ENCODE data around the gene ZFR2.
"Not testable (repeated sequence)": the region's sequence is repeated elsewhere in the genome, so short reads cannot be mapped to it uniquely, and the experiment has no call there.

ZFR2 gene

DNA sequence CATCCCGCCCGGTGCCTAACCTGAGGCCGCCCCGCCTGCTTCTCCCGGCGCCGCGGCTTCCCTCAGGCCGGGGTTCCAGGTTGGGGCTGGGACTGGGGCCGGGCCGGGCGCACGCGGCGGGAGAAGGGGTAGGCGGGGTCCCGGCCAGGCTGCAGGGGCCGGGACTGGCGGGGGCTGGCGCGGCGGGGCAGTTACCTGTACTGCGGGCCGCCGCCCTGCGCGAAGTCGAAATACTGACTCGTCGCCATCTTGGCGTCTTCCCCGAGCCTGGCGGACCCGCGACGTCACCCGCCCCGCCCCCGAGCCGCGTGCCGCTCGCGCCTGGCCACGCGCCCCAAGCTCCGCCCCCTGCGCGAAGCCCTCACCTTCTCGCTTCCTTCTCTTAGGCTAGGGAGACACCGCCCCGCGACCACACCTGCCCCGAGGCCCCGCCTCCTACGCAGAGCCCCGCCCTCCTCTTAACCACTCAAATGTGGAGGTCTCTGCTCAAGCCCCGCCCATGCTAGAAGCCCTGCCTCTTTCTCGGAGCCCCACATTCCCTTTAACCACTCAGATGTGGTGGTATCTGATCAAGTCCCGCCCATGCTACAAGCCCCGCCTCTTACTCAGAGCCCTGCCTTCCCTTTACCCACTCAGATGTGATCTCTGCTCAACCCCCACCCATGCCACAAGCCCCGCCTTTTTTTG is at the start of gene ZFR2:
ZFR2 (minus strand) TSS at position 269 of the 687 bp plus-strand sequence; CDS start at position 248, 21 bp downstream.
- DNase-seq: no peak

DNA sequence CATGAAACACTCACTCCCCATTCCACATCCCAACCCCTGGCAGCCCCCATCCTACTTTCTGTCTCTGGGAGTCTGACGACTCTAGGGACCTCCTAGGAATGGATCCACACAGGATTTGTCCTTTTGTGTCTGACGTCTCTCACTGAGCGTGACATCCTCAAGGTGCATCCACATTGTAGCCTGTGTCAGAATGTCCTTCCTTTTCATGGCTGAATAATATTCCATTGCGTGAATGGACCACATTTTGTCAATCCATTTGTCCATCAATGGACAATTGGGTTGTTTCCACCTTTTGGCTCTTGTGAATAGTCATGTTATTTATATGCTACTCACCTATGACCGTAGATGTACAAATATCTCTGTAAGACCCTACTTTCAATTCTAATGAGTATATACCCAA is 47.2 kb upstream of the ZFR2 start:
- DNase-seq: no peak

DNA sequence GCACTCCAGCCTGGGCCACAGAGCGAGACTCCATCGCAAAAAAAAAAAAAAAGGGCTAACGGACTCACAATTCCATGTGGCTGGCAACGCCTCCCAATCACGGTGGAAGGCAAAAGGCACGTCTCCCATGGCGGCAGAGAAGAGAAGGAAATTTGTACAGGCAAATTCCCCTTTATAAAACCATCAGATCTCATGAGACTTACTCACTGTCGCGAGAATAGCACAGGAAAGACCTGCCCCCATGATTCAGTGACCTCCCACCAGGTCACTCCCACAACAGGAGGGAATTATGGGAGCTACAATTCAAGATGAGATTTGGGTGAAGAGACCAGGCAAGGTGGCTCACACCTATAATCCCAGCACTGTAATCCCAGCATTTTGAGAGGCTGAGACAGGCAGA is 45.4 kb upstream of the ZFR2 start:
- no peak for DNase-seq

DNA sequence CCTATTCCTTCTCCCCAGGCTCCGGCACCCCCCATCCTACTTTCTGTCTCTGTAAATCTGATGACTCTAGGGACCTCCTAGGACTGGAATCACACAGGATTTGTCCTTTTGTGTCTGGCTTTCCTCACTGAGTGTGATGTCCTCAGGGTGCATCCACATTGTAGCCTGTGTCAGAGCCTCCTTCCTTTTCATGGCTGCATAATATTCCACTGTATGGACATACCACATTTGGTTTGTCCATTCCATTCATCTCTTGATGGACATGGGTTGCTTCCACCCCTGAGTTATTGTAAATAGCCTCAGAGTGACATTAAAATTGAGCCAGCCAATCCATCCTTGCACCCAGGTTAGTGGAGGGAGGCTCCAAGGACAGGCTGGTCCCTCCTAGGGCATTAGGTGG is 41.3 kb upstream of the ZFR2 start:
- no peak for DNase-seq

DNA sequence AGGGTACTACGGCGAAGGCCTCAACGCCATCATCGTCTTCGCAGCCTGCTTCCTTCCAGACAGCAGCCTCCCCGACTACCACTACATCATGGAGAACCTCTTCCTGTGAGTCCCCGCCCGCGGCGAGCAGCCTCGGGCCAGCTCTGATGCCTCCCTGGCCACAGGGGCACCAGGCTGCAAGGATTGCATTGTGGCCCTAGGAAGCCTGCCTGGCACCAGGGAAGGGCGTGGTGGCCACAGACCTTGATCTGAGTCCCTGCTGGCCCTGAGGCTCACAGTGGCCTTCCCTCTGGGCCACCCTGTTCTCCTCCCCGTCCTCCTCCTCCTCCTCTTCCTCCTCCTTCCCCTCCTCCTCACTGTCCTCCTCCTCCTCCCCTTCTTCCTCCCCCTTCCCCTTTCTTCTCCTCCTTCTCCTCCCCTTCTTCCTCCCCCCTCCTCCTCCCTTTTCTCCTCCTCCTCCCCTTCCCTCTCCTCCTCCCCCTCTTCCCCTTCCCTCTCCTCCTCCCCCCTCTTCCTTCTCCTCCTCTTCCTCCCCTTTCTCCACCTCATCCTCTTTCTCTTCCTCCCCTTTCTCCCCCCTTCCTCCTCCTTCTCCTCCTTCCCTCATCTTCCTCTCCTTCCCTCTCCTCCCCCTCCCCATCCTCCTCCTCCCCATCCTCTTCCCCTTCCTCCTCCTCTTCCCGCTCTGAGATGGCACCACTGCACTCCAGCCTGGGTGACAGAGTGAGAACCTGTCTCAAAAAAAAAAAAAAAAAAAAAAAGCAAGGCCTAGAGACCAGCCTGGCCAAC is 39.6 kb upstream of the ZFR2 start:
- DNase-seq: no peak

DNA sequence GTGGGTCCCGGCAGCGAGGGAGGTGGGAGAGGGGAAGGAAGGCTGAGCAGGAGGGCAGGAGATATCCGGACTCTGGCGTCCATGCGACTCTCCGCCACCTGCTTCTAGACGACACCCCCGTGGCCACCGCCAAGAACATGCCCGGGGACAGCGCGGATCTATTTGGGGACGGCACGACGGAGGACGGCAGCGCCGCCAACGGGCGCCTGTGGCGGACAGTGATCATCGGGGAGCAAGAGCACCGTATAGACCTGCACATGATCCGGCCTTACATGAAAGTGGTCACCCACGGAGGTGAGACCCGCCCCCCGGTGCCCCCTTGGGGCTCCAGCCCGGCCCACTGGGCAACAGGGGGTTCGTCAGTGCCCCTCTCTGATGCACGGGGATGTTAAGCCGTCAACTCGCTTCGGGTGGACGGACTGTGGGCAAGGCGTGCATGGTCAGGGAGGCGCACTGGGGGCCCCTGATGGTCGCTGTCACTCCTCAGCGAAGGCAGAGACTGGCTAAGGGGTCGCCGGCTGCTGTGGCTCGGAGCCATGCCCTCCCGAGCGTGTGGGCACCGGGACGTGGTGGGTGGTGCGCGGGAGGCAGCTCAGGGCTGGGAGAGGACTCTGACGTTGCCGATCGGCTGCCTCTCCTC is 38.9 kb upstream of the ZFR2 start:
- no peak for DNase-seq

DNA sequence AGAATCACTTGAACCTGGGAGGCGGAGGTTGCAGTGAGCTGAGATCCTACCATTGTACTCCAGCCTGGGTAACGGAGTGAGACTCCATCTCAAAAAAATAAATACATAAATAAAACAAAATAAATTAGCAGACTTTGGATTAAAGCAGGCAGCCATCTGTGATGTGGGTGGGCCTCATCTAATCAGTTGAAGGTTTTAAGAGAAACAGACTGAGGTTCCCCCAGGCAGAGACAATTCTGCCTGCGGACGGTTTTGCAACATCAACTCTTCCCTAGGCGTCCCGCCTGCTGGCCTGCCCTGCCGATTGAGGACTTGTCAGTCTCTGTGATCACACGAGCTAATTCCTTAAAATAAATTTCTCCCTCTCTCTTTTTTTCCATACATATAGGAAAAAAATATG is 35.4 kb upstream of the ZFR2 start:
- DNase-seq: no peak

DNA sequence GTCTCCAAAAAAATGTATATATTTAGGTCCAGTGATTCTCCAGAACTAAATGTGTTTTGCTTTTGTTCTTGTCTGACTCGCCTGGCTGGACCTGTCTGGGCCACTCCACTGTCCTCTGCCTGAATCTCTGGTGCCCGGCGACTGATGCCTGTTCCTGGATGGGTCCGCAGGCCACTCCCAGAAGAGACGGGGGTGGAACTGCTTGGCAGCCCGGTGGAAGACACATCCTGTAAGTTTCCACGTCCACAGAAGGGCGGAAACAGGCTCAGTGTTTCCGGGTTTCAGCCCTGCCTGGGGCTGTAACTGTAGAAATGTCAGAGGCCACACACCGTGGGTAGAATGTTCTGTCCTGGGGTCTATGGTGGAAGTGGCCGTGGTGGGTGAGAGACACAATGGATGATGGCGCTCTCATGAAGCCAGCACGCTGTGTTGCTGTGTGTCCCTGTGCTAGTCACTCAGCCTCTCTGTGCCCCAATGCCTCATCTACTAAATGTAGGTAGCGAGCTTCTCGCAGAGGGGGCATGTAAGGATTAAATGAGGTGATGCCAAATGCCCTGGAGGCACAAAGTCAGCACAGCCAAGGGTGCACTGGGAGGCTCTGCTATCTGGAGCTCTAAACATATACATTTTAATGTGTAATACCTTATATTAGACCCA is 33.6 kb upstream of the ZFR2 start:
- no peak for DNase-seq

DNA sequence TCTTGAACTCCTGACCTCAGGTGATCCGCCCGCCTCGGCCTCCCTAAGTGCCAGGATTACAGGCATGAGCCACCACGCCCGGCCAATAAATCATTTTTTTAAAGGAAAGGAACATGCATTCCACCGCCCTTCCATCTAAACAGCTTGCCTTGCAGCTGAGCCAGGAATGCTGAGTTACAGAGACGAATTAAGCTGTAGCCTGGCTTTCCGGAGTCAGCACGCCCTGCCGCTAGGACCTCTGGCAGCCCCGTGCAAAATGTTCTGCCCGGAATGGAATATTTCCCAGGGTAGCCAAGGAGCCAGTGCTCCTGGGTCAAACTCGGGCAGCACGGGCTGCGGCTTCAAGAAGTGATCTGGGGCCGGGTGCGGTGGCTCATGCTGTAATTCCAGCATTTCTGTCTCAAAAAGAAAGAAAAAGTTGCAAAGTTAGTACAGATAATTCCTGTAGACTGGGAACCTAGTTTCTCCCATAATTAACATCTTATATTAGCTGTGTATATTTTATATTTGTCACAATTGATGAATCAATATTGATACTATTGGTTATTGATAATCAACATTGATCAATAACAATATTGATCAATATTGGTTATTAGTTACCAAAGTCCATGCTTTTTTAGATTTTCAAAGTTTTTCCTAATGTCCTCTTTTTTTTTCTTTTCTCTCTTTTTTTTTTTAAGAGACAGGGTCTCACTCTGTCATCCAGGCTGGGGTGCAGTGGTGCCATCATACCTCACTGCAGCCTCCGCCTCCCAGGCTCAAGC is 30.9 kb upstream of the ZFR2 start:
- no peak for DNase-seq

DNA sequence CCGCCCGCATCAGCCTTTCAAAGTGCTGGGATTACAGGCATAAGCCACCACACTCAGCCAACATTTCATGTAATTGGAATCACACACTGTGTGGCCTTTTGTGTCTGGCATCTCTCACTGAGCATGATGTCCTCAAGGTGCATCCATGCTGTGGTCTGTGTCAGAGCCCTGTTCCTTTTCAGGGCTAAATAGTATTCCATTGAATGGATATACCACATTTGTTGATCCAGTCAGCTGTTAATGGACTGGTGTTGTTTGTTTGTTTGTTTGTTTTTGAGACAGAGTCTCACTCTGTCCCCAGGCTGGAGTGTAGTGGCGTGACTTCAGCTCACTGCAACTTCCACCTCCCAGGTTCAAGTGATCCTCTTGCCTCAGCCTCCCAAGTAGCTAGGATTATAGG is 29.6 kb upstream of the ZFR2 start:
- no peak for DNase-seq

DNA sequence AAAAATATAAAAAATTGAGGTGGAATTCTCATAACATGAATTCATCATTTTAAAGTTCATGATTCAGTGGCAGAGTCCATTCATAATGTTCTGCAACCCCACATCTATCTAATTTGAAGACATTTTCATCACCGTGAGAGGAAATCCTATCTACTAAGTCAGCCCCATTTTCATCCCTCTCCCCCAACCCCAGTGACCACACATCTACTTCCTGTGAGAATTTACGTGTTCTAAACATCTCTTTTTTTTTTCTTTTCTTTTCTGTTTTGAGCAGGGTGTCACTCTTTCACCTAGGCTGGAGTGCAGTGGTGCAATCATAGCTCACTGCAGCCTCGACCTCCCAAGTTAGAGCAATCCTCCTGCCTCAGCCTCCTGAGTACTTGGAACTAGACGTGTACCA is 29.1 kb upstream of the ZFR2 start:
- no peak for DNase-seq

DNA sequence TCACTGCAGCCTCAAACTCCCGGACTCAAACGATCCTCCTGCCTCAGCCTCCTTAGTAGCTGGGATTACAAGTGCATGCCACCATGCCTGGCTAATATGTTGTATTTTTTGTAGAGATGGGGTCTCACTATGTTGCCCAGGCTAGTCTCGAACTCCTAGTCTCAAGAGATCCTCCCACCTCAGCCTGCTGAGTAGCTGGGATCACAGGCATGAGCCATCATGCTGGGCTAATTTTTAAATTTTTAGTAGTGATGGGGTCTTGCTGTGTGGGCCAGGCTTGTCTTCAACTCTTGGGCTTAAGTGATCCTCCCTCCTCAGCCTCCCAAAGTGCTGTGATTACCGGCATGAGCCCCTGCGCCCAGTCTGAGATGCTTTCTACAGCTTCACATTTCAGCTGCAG is 26.9 kb upstream of the ZFR2 start:
- no peak for DNase-seq

DNA sequence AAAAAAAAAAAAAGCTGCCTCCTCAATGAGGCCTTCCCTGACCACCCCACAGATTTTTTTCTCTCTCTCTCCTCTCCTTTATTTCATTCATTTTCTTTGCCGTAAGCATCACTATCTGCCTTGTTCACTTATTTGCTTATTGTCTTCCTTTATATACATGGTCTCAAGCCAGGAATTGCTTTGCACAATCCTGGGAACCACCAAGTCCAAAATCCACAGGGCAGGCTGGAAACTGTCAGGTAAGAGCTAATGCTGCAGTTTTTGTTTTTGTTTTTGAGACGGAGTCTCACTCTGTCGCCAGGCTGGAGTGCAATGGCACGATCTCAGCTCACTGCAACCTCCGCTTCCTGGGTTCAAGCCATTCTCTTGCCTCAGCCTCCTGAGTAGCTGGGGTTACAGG is 26.1 kb upstream of the ZFR2 start:
- DNase-seq: not testable (repeated sequence)

DNA sequence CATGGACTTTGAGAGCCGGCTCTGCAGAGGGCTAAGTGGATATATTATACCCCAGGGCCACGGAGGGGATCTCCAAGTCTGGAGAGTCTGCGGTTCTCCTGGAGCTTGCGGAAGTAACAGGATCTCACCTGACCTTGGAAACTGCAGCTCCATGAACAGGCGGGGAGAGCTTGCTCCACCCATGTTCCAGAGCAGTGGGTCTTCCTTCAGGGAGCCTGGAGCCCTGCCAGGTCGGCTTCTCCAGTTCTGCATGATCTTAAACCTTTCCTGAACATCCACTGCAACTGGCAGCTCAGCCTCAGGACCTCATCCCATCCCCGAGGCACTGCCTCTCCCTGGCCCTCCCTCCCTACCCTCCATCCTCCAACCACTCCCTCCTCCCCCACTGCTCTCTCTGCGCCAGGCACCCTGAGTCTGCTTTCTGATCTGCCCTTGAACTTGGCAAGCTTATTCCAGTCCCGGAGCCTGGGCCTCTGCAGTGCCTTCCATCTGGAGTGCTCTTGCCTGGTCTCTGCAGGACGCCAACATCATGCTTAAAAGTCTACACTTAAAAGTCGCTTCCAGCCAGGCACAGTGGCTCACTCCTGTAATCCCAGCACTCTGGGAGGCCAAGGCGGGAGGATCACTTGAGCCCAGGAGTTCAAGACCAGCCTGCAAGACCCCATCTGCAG is 24.8 kb upstream of the ZFR2 start:
- no peak for DNase-seq

DNA sequence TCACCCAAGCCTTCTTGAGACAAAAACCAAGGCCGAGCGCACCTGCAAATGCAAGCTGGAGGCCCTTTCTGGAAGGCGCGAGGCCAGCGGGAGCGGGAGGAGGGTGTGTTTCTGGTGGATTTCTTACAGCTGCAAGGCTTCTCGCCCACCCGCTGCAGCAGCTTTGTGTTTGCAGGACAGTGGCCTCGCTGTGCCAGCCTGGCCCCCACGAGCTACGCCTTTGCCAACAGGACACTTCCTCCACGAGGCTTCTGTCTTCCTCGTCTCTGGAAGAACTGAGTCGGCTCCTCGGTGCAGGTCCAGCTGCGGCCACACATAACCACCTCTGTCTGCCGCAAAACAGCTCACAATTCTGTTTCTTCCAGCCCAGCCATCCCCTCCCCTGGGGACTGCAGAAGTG is 21.8 kb upstream of the ZFR2 start:
- DNase-seq: no peak

DNA sequence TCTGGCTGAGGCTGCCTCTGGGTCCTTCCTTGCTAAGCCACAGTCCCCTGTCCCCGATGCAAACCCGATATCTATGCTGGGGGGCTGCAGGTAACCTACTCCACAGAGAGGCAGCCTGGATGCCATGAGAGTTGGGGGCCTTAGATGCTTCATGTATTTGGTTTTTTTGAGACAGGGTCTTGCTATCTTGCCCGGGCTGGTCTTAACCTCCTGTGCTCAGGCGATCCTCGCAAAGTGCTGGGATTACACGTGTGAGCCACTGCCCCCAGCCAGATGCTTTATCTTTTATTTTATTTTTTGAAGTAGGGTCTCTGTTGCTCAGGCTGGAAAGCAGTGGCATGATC is 13.2 kb upstream of the ZFR2 start:
- DNase-seq: no peak

DNA sequence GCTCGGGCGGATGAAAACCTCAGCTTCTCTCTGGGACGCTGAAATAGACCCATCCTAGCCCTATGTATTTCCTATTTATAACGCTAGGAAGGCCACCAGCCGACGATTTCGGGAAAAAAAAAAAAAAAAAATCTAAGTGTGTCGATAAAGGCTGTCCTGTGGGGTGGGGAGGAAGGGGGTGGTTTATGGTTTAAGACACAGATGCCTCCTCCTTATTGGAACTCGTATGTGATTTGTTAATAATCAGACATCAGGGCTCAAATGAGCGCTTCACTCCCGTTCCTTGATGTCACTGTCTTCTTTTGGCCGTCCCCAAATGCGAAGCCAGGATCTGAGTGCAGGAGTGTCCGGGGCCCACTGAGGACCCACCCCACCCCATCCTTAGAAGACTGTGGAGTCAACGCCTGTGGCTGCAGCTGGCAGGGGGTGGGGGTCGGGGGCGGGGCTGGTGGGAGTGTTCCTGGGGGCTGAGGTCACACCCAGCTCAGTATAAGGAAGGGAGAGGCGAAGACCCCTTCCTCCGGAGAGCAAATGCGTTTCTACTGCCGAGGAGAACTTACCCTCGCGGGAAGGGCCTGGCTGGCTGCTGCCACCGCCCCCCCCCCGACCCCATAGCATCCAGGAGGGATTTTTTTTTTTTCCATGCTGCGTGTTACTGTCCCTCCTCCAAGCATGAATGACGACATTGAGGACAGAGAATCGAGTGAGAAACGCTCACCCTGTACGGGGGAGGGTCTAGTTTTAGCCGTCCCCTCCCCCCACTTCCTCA is 12.6 kb upstream of the ZFR2 start:
- no peak for DNase-seq

DNA sequence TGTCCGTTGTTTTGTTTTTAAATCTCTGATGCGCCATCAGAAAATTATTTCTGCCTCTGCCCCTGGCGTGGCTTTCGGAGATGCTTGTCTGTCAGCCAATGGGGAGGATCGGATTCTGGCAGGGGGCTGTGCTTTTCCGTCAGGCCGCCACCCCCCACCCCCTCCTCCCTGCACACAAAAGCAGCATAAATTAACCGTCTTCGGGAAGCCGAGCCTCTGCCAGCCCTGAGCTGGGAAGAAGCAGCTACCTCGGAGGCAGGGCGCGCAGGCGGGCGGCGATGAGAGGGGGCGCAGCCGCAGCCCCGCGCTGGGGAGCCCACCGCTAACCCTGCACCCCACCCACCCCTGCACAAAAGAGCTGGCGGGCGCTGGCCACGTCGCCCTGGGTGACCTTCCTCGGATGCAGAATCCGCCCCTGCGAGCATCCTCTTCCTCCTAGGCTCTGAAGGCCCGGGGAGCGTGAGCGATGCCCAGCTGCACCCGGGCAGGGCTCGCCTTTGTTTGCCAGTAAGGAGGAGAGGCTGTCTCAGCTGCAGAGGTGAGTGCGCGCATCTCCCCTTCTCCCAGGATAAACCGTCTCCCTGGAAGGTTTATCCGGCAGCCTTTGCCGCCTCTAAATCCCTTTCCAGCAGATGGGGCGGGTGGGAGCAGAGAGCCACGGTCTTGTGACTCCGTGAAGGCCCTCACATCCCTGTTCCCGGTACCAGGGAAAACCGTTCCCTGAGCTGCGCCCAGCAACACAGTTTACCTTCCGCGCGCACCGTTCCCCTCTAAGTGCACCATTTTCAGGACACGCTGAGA is 11.8 kb upstream of the ZFR2 start, which contains the start of gene ATCAY:
ATCAY (plus strand) TSS at position 215 of the 801 bp plus-strand sequence. CDS start 5,083 bp downstream, outside the sequence.
- DNase-seq: peak; percentile 48

DNA sequence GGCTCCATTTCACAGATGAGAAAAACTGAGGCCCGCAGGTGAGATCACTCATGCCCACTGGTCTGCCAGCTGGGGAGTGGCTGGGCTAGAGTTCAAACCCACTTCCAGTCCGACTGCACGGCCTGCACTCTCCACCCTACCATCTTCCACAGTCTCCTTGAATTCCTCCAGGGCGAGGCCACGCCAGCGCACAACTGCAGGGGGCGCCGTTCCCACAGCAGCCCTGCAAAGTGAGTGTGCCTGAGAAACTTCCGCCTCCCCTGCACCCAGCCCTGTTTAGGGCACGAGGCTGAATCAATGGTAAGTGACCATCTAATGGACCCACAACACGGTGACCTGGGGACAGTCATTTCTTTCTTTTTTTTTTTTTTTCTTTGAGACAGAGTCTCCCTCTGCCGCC is 10.8 kb upstream of the ZFR2 start:
- no peak for DNase-seq

DNA sequence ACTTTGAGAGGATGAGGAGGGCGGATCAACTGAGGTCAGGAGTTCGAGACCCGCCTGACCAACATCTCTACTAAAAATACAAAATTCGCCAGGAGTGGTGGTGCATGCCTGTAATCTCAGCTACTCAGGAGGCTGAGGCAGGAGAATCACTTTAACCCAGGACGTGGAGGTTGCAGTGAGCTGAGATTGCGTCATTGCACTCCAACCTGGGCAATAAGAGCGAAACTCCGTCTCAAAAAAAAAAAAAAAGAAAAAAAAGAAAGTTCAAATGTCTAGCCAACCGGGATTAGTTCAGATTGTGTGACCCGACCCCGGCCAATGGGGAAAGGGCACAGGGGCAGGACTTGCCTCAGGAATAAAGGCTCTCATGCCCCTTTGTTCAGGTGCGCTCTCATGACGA is 5.9 kb upstream of the ZFR2 start:
- not testable (repeated sequence) for DNase-seq

DNA sequence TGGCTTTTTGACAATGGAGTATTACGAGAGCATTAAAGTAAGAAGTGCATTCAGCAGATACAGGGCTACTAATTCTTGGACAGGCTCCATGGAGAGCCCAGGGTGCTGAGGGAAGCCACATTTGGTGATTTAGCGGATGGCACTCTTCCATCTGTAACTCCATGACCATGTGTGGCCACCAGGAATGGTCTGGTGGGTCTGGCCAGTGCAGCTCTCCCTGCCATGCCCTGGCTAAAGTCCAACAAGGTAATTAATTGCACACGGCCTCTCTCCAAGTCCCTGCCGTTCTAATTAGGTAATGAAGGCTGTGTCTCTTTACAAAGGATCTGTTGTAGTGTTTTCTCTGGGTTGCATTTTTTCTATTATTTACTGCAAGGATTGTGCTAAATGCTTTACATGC is 4.3 kb upstream of the ZFR2 start:
- no peak for DNase-seq

All from NCI-H1694 (cell line).